ENCODE measurements around the gene ARHGAP32. TPM values are rescaled to one million over a fixed set of nuclear protein-coding genes. Genes with fewer than 3 reads are reported as not detected.

Gene ARHGAP32
- polyA plus RNA-seq, 1 donor from 2014 or later = 12.0 TPM

DNA sequence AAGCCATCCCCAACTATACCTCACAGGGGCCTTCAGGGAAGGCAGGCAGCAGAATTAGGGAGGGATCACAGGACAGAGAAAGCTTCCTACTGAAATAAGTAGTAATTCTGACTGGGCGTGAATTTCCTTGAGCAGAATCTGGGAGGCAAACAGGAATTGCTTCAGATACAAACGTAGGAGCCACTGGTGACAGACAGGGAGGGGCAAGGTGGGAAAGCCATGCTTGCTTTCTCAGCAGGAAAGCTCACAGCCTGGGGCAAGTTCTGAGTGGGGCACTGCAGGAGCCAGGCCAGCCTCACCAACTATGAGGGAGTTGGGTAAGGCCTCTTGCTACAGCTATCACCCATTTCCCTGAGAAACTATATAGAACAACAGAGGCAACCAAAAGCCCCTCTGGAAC, 43.6 kb downstream of the ARHGAP32 start:
- Histone ChIP-seq H3K9me2 (ENCODE audit: insufficient read depth, low read length) (no peaks in the 10 kb centered on the region), H3F3A (ENCODE audit: insufficient read depth, low read length, poor library complexity, severe bottlenecking) (no peaks in the 10 kb centered on the region), H3K4me2 (ENCODE audit: low read length) (no peak overlapping the region), H2AFZ (ENCODE audit: low read depth, low read length) (no peak overlapping the region), H3K27ac (ENCODE audit: low read length) (no peak overlapping the region), H3K79me2 (replicated peaks; ENCODE audit: insufficient read depth, low read length) (peaks cover 33% of the 10 kb centered on the region), H3K27me3 (ENCODE audit: insufficient read depth, low read depth, low read length) (no peaks in the 10 kb centered on the region), H3K9ac (ENCODE audit: low read length) (no peak overlapping the region), H3K36me3 (ENCODE audit: insufficient read depth, low read length) (no peaks in the 10 kb centered on the region), H4K20me1 (ENCODE audit: insufficient read depth) (no peaks in the 10 kb centered on the region), H3K9me3 (ENCODE audit: low read length) (no peaks in the 10 kb centered on the region), H3K4me3 (ENCODE audit: low read length) (no peak overlapping the region)
- TF ChIP-seq, protein P1, sequence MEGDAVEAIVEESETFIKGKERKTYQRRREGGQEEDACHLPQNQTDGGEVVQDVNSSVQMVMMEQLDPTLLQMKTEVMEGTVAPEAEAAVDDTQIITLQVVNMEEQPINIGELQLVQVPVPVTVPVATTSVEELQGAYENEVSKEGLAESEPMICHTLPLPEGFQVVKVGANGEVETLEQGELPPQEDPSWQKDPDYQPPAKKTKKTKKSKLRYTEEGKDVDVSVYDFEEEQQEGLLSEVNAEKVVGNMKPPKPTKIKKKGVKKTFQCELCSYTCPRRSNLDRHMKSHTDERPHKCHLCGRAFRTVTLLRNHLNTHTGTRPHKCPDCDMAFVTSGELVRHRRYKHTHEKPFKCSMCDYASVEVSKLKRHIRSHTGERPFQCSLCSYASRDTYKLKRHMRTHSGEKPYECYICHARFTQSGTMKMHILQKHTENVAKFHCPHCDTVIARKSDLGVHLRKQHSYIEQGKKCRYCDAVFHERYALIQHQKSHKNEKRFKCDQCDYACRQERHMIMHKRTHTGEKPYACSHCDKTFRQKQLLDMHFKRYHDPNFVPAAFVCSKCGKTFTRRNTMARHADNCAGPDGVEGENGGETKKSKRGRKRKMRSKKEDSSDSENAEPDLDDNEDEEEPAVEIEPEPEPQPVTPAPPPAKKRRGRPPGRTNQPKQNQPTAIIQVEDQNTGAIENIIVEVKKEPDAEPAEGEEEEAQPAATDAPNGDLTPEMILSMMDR (IDR thresholded peaks at IDR 0.05; ENCODE audit: poor library complexity, severe bottlenecking) = no peak
- TF ChIP-seq, protein P2, sequence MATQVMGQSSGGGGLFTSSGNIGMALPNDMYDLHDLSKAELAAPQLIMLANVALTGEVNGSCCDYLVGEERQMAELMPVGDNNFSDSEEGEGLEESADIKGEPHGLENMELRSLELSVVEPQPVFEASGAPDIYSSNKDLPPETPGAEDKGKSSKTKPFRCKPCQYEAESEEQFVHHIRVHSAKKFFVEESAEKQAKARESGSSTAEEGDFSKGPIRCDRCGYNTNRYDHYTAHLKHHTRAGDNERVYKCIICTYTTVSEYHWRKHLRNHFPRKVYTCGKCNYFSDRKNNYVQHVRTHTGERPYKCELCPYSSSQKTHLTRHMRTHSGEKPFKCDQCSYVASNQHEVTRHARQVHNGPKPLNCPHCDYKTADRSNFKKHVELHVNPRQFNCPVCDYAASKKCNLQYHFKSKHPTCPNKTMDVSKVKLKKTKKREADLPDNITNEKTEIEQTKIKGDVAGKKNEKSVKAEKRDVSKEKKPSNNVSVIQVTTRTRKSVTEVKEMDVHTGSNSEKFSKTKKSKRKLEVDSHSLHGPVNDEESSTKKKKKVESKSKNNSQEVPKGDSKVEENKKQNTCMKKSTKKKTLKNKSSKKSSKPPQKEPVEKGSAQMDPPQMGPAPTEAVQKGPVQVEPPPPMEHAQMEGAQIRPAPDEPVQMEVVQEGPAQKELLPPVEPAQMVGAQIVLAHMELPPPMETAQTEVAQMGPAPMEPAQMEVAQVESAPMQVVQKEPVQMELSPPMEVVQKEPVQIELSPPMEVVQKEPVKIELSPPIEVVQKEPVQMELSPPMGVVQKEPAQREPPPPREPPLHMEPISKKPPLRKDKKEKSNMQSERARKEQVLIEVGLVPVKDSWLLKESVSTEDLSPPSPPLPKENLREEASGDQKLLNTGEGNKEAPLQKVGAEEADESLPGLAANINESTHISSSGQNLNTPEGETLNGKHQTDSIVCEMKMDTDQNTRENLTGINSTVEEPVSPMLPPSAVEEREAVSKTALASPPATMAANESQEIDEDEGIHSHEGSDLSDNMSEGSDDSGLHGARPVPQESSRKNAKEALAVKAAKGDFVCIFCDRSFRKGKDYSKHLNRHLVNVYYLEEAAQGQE (IDR thresholded peaks at IDR 0.05; ENCODE audit: borderline replicate concordance) = no peak
- TF ChIP-seq EP300 (conservative IDR thresholded peaks at IDR 0.05; ENCODE audit: poor library complexity, severe bottlenecking) = no peak
- no peak for TF ChIP-seq MXI1 (conservative IDR thresholded peaks at IDR 0.05; ENCODE audit: poor library complexity, severe bottlenecking)
- TF ChIP-seq TAF1 (IDR thresholded peaks at IDR 0.05; ENCODE audit: low read depth) = no peak
- no peak for TF ChIP-seq EZH2 (IDR thresholded peaks at IDR 0.05; ENCODE audit: borderline replicate concordance, insufficient read depth, low read length, poor library complexity, severe bottlenecking)
- no peak for TF ChIP-seq RAD21 (conservative IDR thresholded peaks at IDR 0.05)
- TF ChIP-seq SMC3 (conservative IDR thresholded peaks at IDR 0.05; ENCODE audit: poor library complexity) = no peak
- TF ChIP-seq POLR2AphosphoS5 (IDR thresholded peaks at IDR 0.05) = no peak

DNA sequence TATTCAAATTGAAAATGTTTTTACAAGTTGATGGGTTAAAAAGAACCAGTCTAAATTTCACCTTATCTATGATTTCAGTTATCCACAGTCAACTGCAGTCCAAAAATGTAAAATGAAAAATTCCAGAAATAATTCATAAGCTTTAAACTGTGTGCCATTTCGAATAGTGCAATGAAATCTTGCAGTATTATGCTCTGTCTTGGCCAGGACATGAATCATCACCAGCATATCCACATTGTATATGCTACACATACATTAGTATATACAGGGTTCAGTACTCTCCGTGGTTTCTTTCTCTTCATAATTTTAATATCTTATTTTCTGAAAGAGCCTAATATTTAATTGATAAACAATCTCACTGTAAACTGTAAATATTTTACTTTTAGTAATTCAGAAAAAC, 45.9 kb downstream of the ARHGAP32 start:
- H3K4me2 ChIP-seq (ENCODE audit: low read length) = no peak overlapping the region
- H3K9ac ChIP-seq (ENCODE audit: low read length) = no peak overlapping the region
- H3K4me3 ChIP-seq (ENCODE audit: low read length) = no peak overlapping the region
- no peaks in the 10 kb centered on the region for H3K9me3 ChIP-seq (ENCODE audit: low read length)
- H3K27ac ChIP-seq (ENCODE audit: low read length) = no peak overlapping the region
- no peaks in the 10 kb centered on the region for H3K27me3 ChIP-seq (ENCODE audit: insufficient read depth, low read depth, low read length)
- peaks cover 30% of the 10 kb centered on the region for H3K79me2 ChIP-seq (replicated peaks; ENCODE audit: insufficient read depth, low read length)
- H3K9me2 ChIP-seq (ENCODE audit: insufficient read depth, low read length) = no peaks in the 10 kb centered on the region
- H3K36me3 ChIP-seq (ENCODE audit: insufficient read depth, low read length) = no peaks in the 10 kb centered on the region
- no peak for TF ChIP-seq MXI1 (conservative IDR thresholded peaks at IDR 0.05; ENCODE audit: poor library complexity, severe bottlenecking)
- TF ChIP-seq TAF1 (IDR thresholded peaks at IDR 0.05; ENCODE audit: low read depth) = no peak
- TF ChIP-seq, protein P2 (IDR thresholded peaks at IDR 0.05; ENCODE audit: borderline replicate concordance) = no peak
- TF ChIP-seq EP300 (conservative IDR thresholded peaks at IDR 0.05; ENCODE audit: poor library complexity, severe bottlenecking) = no peak
- TF ChIP-seq SMC3 (conservative IDR thresholded peaks at IDR 0.05; ENCODE audit: poor library complexity) = no peak
- TF ChIP-seq EZH2 (IDR thresholded peaks at IDR 0.05; ENCODE audit: borderline replicate concordance, insufficient read depth, low read length, poor library complexity, severe bottlenecking) = no peak
- no peak for TF ChIP-seq RAD21 (conservative IDR thresholded peaks at IDR 0.05)
- TF ChIP-seq, protein P1 (IDR thresholded peaks at IDR 0.05; ENCODE audit: poor library complexity, severe bottlenecking) = no peak
- TF ChIP-seq POLR2AphosphoS5 (IDR thresholded peaks at IDR 0.05) = no peak
- H4K20me1 ChIP-seq (ENCODE audit: insufficient read depth) = no peaks in the 10 kb centered on the region
- no peak overlapping the region for H2AFZ ChIP-seq (ENCODE audit: low read depth, low read length)
- no peaks in the 10 kb centered on the region for H3F3A ChIP-seq (ENCODE audit: insufficient read depth, low read length, poor library complexity, severe bottlenecking)
